ENCODE results near the gene TNNT1.
A peak's percentile ranks its signal among the peaks of the same experiment; 100 is the strongest.

TNNT1 gene

GRCh38 chr19:55096061-55096701 is 52.8 kb downstream of the TNNT1 start:
- Mint-ChIP-seq H3K9me3 (no peaks in the 10 kb centered on the region), H3K27ac (no peak overlapping the region), H3K4me3 (no peak overlapping the region), H3K36me3 (ENCODE audit: low read depth) (peaks cover 17% of the 10 kb centered on the region), H3K27me3 (no peaks in the 10 kb centered on the region), H3K4me1 (ENCODE audit: low read depth) (no peaks in the 10 kb centered on the region)

GRCh38 chr19:55095260-55096060 is 53.5 kb downstream of the TNNT1 start:
- H3K36me3 Mint-ChIP-seq (ENCODE audit: low read depth) = peaks cover 20% of the 10 kb centered on the region
- no peak overlapping the region for H3K4me3 Mint-ChIP-seq
- no peaks in the 10 kb centered on the region for H3K9me3 Mint-ChIP-seq
- H3K27me3 Mint-ChIP-seq = no peaks in the 10 kb centered on the region
- no peak overlapping the region for H3K27ac Mint-ChIP-seq
- no peaks in the 10 kb centered on the region for H3K4me1 Mint-ChIP-seq (ENCODE audit: low read depth)

- H3K4me1 Mint-ChIP-seq (ENCODE audit: low read depth) = peaks cover 2% of the 10 kb centered on the region
- H3K27ac Mint-ChIP-seq = no peak overlapping the region
- no peak overlapping the region for H3K4me3 Mint-ChIP-seq
These were observed 54.3 kb downstream of the TNNT1 start for GRCh38 chr19:55094456-55095259.

GRCh38 chr19:55092423-55093318 is 56.3 kb downstream of the TNNT1 start:
- Mint-ChIP-seq H3K27me3 (peaks cover 18% of the 10 kb centered on the region), H3K4me1 (ENCODE audit: low read depth) (peaks cover 18% of the 10 kb centered on the region), H3K9me3 (no peaks in the 10 kb centered on the region), H3K27ac (no peak overlapping the region), H3K36me3 (ENCODE audit: low read depth) (peaks cover 29% of the 10 kb centered on the region), H3K4me3 (no peak overlapping the region)

More at GRCh38 chr19:55094456-55095259, 54.3 kb downstream of the TNNT1 start:
- H3K36me3 Mint-ChIP-seq (ENCODE audit: low read depth) = peaks cover 21% of the 10 kb centered on the region
- H3K9me3 Mint-ChIP-seq = no peaks in the 10 kb centered on the region
- H3K27me3 Mint-ChIP-seq = peaks cover 3% of the 10 kb centered on the region

- no peak overlapping the region for H3K27ac Mint-ChIP-seq
- H3K27me3 Mint-ChIP-seq = peaks cover 24% of the 10 kb centered on the region
- no peak overlapping the region for H3K4me3 Mint-ChIP-seq
- H3K4me1 Mint-ChIP-seq (ENCODE audit: low read depth) = peaks cover 25% of the 10 kb centered on the region
- H3K36me3 Mint-ChIP-seq (ENCODE audit: low read depth) = peaks cover 29% of the 10 kb centered on the region
- H3K9me3 Mint-ChIP-seq = no peaks in the 10 kb centered on the region
These were observed 57.1 kb downstream of the TNNT1 start for GRCh38 chr19:55091955-55092354.

- peaks cover 27% of the 10 kb centered on the region for H3K27me3 Mint-ChIP-seq
- no peaks in the 10 kb centered on the region for H3K9me3 Mint-ChIP-seq
- H3K27ac Mint-ChIP-seq = no peak overlapping the region
- peaks cover 27% of the 10 kb centered on the region for H3K4me1 Mint-ChIP-seq (ENCODE audit: low read depth)
- no peak overlapping the region for H3K4me3 Mint-ChIP-seq
- H3K36me3 Mint-ChIP-seq (ENCODE audit: low read depth) = peaks cover 29% of the 10 kb centered on the region
These were observed 57.7 kb downstream of the TNNT1 start for GRCh38 chr19:55091126-55091910.

GRCh38 chr19:55090564-55090963 is 58.4 kb downstream of the TNNT1 start:
- H3K4me1 Mint-ChIP-seq (ENCODE audit: low read depth) = peaks cover 27% of the 10 kb centered on the region

GRCh38 chr19:55089342-55089944 is 59.6 kb downstream of the TNNT1 start:
- H3K36me3 Mint-ChIP-seq (ENCODE audit: low read depth) = peaks cover 23% of the 10 kb centered on the region
- no peak overlapping the region for H3K4me3 Mint-ChIP-seq
- H3K9me3 Mint-ChIP-seq = no peaks in the 10 kb centered on the region
- peaks cover 43% of the 10 kb centered on the region for H3K27me3 Mint-ChIP-seq
- no peak overlapping the region for H3K27ac Mint-ChIP-seq
- H3K4me1 Mint-ChIP-seq (ENCODE audit: low read depth) = peaks cover 27% of the 10 kb centered on the region

More at GRCh38 chr19:55090564-55090963, 58.4 kb downstream of the TNNT1 start:
- Mint-ChIP-seq H3K36me3 (ENCODE audit: low read depth) (peaks cover 29% of the 10 kb centered on the region), H3K9me3 (no peaks in the 10 kb centered on the region), H3K4me3 (no peak overlapping the region), H3K27ac (no peak overlapping the region), H3K27me3 (peaks cover 33% of the 10 kb centered on the region)

- Mint-ChIP-seq H3K27me3 (peaks cover 49% of the 10 kb centered on the region), H3K4me3 (peak overlapping the region; percentile 36), H3K4me1 (ENCODE audit: low read depth) (peaks cover 27% of the 10 kb centered on the region), H3K36me3 (ENCODE audit: low read depth) (peaks cover 23% of the 10 kb centered on the region), H3K27ac (no peak overlapping the region), H3K9me3 (no peaks in the 10 kb centered on the region)
These were observed 60.3 kb downstream of the TNNT1 start for GRCh38 chr19:55088543-55089341.

- Mint-ChIP-seq H3K27me3 (peaks cover 53% of the 10 kb centered on the region), H3K27ac (no peak overlapping the region), H3K4me1 (ENCODE audit: low read depth) (peaks cover 27% of the 10 kb centered on the region), H3K9me3 (no peaks in the 10 kb centered on the region), H3K4me3 (peak overlapping the region; percentile 36), H3K36me3 (ENCODE audit: low read depth) (peaks cover 23% of the 10 kb centered on the region)
These were observed 61.0 kb downstream of the TNNT1 start for GRCh38 chr19:55088021-55088451.

- Mint-ChIP-seq H3K9me3 (no peaks in the 10 kb centered on the region), H3K4me3 (peak overlapping the region; percentile 56), H3K4me1 (ENCODE audit: low read depth) (peaks cover 28% of the 10 kb centered on the region), H3K36me3 (ENCODE audit: low read depth) (peaks cover 23% of the 10 kb centered on the region), H3K27me3 (peaks cover 58% of the 10 kb centered on the region), H3K27ac (no peak overlapping the region)
These were observed 61.5 kb downstream of the TNNT1 start for GRCh38 chr19:55087542-55087901.

- peaks cover 32% of the 10 kb centered on the region for H3K4me1 Mint-ChIP-seq (ENCODE audit: low read depth)
- peak overlapping the region; percentile 56 for H3K4me3 Mint-ChIP-seq
- H3K27me3 Mint-ChIP-seq = peaks cover 62% of the 10 kb centered on the region
- H3K27ac Mint-ChIP-seq = no peak overlapping the region
- no peaks in the 10 kb centered on the region for H3K9me3 Mint-ChIP-seq
- peaks cover 23% of the 10 kb centered on the region for H3K36me3 Mint-ChIP-seq (ENCODE audit: low read depth)
These were observed 62.1 kb downstream of the TNNT1 start for GRCh38 chr19:55086730-55087541.
